Daoy (cell line): ENCODE data around the gene BAZ2A. TPM values are rescaled to one million over a fixed set of nuclear protein-coding genes. Genes with fewer than 3 reads are reported as not detected.

Experiments used
- total RNA-seq: library from RNA; depleted of rRNA; stranded (reverse); fragments of >200 nt; shearing (Covaris generic); gene quantifications from 2 replicates; pipeline ENCODE4 v1.2.3, GENCODE V29; 2014; rRNA removed

Gene BAZ2A
- total RNA-seq, 1 experiment from 2014 or later: 19.7 TPM

Other genes starting within 250 kb of the BAZ2A start
- gene TIMELESS, start 180.9 kb downstream of the BAZ2A start, total RNA-seq: 10.4 and 14.1 TPM in 2 replicates
- not detected in 2 replicates for gene MIP, start 175.7 kb downstream of the BAZ2A start, total RNA-seq
- gene SPRYD4, start 161.7 kb downstream of the BAZ2A start, total RNA-seq: 2.9 and 3.2 TPM in 2 replicates
- 5.4 TPM in 1 of 2 replicates, not detected in the other for gene GLS2, start 142.2 kb downstream of the BAZ2A start, total RNA-seq
- 7.8 and 24.9 TPM in 2 replicates for gene RBMS2, start 108.5 kb downstream of the BAZ2A start, total RNA-seq
- 764 and 817 TPM in 2 replicates for gene ATP5F1B, start 15.7 kb upstream of the BAZ2A start, total RNA-seq
- gene PTGES3, start 58.0 kb upstream of the BAZ2A start, total RNA-seq: 147 TPM in 2 replicates
- 2,128 and 2,345 TPM in 2 replicates for gene NACA, start 95.0 kb upstream of the BAZ2A start, total RNA-seq
- 77.7 and 94.5 TPM in 2 replicates for gene PRIM1, start 122.0 kb upstream of the BAZ2A start, total RNA-seq
- gene HSD17B6, start 133.0 kb upstream of the BAZ2A start, total RNA-seq: 4.7 and 7.2 TPM in 2 replicates